ENCODE measurements around the gene FAM107B. TPM values are rescaled to one million over a fixed set of nuclear protein-coding genes. Genes with fewer than 3 reads are reported as not detected.
A peak's percentile ranks its signal among the peaks of the same experiment; 100 is the strongest.

The FAM107B gene
- total and polyA plus RNA-seq, 2 donors (not counting 3 experiments of a cell fraction or from before 2014, with no cell fraction given): 39.2 to 176 TPM

DNA sequence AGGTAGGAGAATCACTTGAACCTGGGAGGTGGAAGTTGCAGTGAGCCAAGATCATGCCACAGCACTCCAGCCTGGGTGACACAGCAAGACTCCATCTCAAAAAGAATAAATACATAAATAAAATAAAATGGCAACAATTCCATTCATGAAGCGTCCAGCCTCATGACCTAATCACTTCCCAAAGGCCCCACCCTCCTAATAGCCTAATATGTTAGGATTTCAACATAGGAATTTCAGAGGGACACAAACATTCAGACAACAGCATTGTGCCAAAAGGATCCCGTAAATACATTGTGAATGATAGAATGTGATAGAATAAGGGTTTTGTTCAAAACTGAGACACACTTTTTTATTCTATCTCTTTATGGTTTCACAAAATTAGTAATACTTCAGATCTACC, 90.3 kb downstream of the FAM107B start:
- no peak for FAIRE-seq
- intact Hi-C loops (cut with micrococcal nuclease): no loop called here
- no TSS peak for BruUV-seq (replicated peaks)
- H4K20me1 ChIP-seq (replicated peaks; ENCODE audit: control insufficient read depth, extremely low read depth, insufficient read depth, low read length): no peaks in the 10 kb centered on the region
- POLR2A ChIA-PET: no interaction called here
- H3K9me1 ChIP-seq (replicated peaks; ENCODE audit: control insufficient read depth, extremely low read depth, insufficient read depth, low read length): no peaks in the 10 kb centered on the region
- H3K4me3 ChIP-seq (replicated peaks in 1 of 3; ENCODE audit: insufficient read depth in 1 of 3, low read depth in 1 of 3, low read length in 3 of 3): no peak overlapping the region
- CTCF ChIA-PET: interaction anchor here (1.9 kb wide), 1 partner anchor 16 kb away, joined by 4 read pairs; no protein-coding TSS in a partner anchor
- dilution Hi-C loops (cut with MboI; ENCODE audit: extremely low pct_ligation_motif_present, low sequenced_read_pairs): no loop called here
- H2AFZ ChIP-seq (ENCODE audit: low read depth, low read length): no peak overlapping the region
- H3K4me1 ChIP-seq (ENCODE audit: control insufficient read depth, extremely low read depth, insufficient read depth, low read length): no peaks in the 10 kb centered on the region
- TF ChIP-seq CTCF (IDR thresholded peaks at IDR 0.05; ENCODE audit: extremely low read depth in 1 of 2, insufficient read depth in 1 of 2, low read depth in 1 of 2, low read length in 2 of 2): no peak
- no peak for TF ChIP-seq EZH2 (IDR thresholded peaks at IDR 0.05; ENCODE audit: borderline replicate concordance, low read depth, low read length, severe bottlenecking)
- TF ChIP-seq, protein P1, sequence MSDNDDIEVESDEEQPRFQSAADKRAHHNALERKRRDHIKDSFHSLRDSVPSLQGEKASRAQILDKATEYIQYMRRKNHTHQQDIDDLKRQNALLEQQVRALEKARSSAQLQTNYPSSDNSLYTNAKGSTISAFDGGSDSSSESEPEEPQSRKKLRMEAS (IDR thresholded peaks at IDR 0.05; ENCODE audit: insufficient read depth, insufficient read length): no peak
- no peak for TF ChIP-seq POLR2A (IDR thresholded peaks at IDR 0.05; ENCODE audit: low read depth, low read length)
- no peak for TF ChIP-seq MYC (IDR thresholded peaks at IDR 0.05; ENCODE audit: low read depth, low read length)
- no peak overlapping the region for H3K9ac ChIP-seq (replicated peaks; ENCODE audit: extremely low read depth, insufficient read depth, low read length)
- no peak overlapping the region for H3K27ac ChIP-seq (ENCODE audit: insufficient read depth, low read depth, low read length)
- no peaks in the 10 kb centered on the region for H3K27me3 ChIP-seq (ENCODE audit: control insufficient read depth in 2 of 2, insufficient read depth in 2 of 2, low read length in 2 of 2)
- H3K4me2 ChIP-seq (ENCODE audit: insufficient read depth, low read length): no peak overlapping the region
- no peaks in the 10 kb centered on the region for H3K9me3 ChIP-seq (replicated peaks; ENCODE audit: control insufficient read depth, insufficient read depth, low read length)
- H3K36me3 ChIP-seq (ENCODE audit: control insufficient read depth in 2 of 2, extremely low read depth in 1 of 2, insufficient read depth in 2 of 2, low read length in 2 of 2): no peaks in the 10 kb centered on the region
- H3K79me2 ChIP-seq (ENCODE audit: control insufficient read depth, insufficient read depth, low read length): no peaks in the 10 kb centered on the region
- DNase-seq (ENCODE audit: low read depth, low spot score): no peak

- DNase-seq (ENCODE audit: low read depth, low spot score) (peak; percentile 7), FAIRE-seq (no peak)
- BruUV-seq (replicated peaks): no TSS peak
- intact Hi-C loops (cut with micrococcal nuclease) (no loop called here), dilution Hi-C loops (cut with MboI; ENCODE audit: extremely low pct_ligation_motif_present, low sequenced_read_pairs) (no loop called here)
- CTCF ChIA-PET: interaction anchor here (1.0 to 1.9 kb wide), 2 partner anchors 9 to 17 kb away, joined by 4 read pairs; no protein-coding TSS in a partner anchor
- no peak overlapping the region for H3K9ac ChIP-seq (replicated peaks; ENCODE audit: extremely low read depth, insufficient read depth, low read length)
- H3K36me3 ChIP-seq (ENCODE audit: control insufficient read depth in 2 of 2, extremely low read depth in 1 of 2, insufficient read depth in 2 of 2, low read length in 2 of 2): no peaks in the 10 kb centered on the region
- H3K9me1 ChIP-seq (replicated peaks; ENCODE audit: control insufficient read depth, extremely low read depth, insufficient read depth, low read length): no peaks in the 10 kb centered on the region
- H2AFZ ChIP-seq (ENCODE audit: low read depth, low read length): no peak overlapping the region
- H4K20me1 ChIP-seq (replicated peaks; ENCODE audit: control insufficient read depth, extremely low read depth, insufficient read depth, low read length): no peaks in the 10 kb centered on the region
- no peaks in the 10 kb centered on the region for H3K4me1 ChIP-seq (ENCODE audit: control insufficient read depth, extremely low read depth, insufficient read depth, low read length)
- no peaks in the 10 kb centered on the region for H3K27me3 ChIP-seq (ENCODE audit: control insufficient read depth in 2 of 2, insufficient read depth in 2 of 2, low read length in 2 of 2)
- no peak overlapping the region for H3K4me3 ChIP-seq (replicated peaks in 1 of 3; ENCODE audit: insufficient read depth in 1 of 3, low read depth in 1 of 3, low read length in 3 of 3)
- POLR2A ChIA-PET: no interaction called here
- no peaks in the 10 kb centered on the region for H3K79me2 ChIP-seq (ENCODE audit: control insufficient read depth, insufficient read depth, low read length)
- H3K4me2 ChIP-seq (ENCODE audit: insufficient read depth, low read length): no peak overlapping the region
- H3K27ac ChIP-seq (ENCODE audit: insufficient read depth, low read depth, low read length): no peak overlapping the region
- TF ChIP-seq POLR2AphosphoS5 (IDR thresholded peaks at IDR 0.05; ENCODE audit: insufficient read depth, low read depth, low read length): no peak
- TF ChIP-seq GATA2 (IDR thresholded peaks at IDR 0.05; ENCODE audit: insufficient read depth, insufficient read length, low read depth, low read length): no peak
- TF ChIP-seq FOS (IDR thresholded peaks at IDR 0.05; ENCODE audit: borderline replicate concordance, insufficient read depth, low read length): no peak
- TF ChIP-seq, protein P1 (IDR thresholded peaks at IDR 0.05; ENCODE audit: insufficient read depth, insufficient read length): no peak
- TF ChIP-seq EZH2 (IDR thresholded peaks at IDR 0.05; ENCODE audit: borderline replicate concordance, low read depth, low read length, severe bottlenecking): no peak
- TF ChIP-seq POLR2A (IDR thresholded peaks at IDR 0.05; ENCODE audit: low read depth, low read length): no peak
- no peak for TF ChIP-seq CTCF (IDR thresholded peaks at IDR 0.05; ENCODE audit: extremely low read depth in 1 of 2, insufficient read depth in 1 of 2, low read depth in 1 of 2, low read length in 2 of 2)
- TF ChIP-seq MYC (IDR thresholded peaks at IDR 0.05; ENCODE audit: low read depth, low read length): no peak
- H3K9me3 ChIP-seq (replicated peaks; ENCODE audit: control insufficient read depth, insufficient read depth, low read length): no peaks in the 10 kb centered on the region
These were observed 91.4 kb downstream of the FAM107B start for GRCh38 chr10:14683256-14683655.

Data from endothelial cell of umbilical vein (primary cell).